HCT116 (cell line): Measurements from ENCODE around the gene RAB29.

Source experiments
- RAD21 ChIP-seq: IDR thresholded peaks from 2 replicates; pipeline ENCODE4 v1.6.1; 2012; ENCODE audit warnings: low read depth, mild to moderate bottlenecking
- TF ChIP-seq, protein P1 (sequence below): IDR thresholded peaks from 2 replicates; pipeline ENCODE4 v1.6.1; 2012; ENCODE audit warnings: low read depth
- TF ChIP-seq, protein P2 (sequence below): IDR thresholded peaks from 2 replicates; pipeline ENCODE4 v1.6.1; 2012
- TF ChIP-seq, protein P3 (sequence below), 3 experiments: fragments of 200-600 bp in 1 of 3; sonication (generic) in 1 of 3; IDR thresholded peaks in 2 of 3; conservative IDR thresholded peaks in 1 of 3; 2 replicates each; pipeline ENCODE4 v1.5.1; 2012 to 2017; ENCODE audit warnings: low read depth in 2 of 3, low read length in 2 of 3, antibody characterized with exemption in 1 of 3, borderline replicate concordance in 1 of 3, control low read depth in 1 of 3, mild to moderate bottlenecking in 1 of 3, mixed read lengths in 1 of 3, mixed run types in 1 of 3, moderate library complexity in 1 of 3; ENCODE audit not compliant: insufficient read depth in 1 of 3

DNA sequence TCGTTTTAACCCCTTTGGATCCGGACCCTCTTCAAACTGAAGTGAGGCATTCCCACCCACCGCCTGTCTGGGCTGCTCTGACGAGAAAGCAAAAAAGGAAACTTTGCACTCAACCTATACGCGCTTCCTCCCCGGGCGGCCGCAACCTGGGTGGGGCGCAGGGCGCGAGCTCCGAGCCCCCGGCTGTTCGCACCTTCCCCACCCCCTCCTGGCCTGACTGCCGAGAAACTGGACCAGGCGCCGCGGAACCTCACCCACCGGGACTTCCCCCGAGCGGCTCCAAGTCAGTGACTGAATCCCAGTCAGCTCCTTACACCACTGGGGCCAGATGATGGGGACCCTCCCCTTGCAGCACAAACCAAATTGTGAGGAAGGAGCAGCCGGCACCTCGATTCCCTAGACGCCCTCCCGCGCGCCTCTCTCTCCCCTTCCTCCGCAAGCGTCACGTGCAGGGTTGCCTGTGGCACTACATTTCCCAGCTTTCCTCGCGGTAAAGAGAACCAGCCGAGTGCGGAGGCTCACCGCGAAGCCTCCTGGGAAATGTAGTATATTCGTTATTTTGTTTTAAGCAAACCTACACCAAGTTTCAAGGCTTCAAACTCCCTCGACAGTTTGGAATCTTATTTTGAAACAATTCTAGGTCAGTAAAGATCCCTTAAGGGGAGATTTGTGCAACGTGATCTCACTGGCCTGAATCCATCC lies at the start of gene RAB29:
- TF ChIP-seq, protein P1, sequence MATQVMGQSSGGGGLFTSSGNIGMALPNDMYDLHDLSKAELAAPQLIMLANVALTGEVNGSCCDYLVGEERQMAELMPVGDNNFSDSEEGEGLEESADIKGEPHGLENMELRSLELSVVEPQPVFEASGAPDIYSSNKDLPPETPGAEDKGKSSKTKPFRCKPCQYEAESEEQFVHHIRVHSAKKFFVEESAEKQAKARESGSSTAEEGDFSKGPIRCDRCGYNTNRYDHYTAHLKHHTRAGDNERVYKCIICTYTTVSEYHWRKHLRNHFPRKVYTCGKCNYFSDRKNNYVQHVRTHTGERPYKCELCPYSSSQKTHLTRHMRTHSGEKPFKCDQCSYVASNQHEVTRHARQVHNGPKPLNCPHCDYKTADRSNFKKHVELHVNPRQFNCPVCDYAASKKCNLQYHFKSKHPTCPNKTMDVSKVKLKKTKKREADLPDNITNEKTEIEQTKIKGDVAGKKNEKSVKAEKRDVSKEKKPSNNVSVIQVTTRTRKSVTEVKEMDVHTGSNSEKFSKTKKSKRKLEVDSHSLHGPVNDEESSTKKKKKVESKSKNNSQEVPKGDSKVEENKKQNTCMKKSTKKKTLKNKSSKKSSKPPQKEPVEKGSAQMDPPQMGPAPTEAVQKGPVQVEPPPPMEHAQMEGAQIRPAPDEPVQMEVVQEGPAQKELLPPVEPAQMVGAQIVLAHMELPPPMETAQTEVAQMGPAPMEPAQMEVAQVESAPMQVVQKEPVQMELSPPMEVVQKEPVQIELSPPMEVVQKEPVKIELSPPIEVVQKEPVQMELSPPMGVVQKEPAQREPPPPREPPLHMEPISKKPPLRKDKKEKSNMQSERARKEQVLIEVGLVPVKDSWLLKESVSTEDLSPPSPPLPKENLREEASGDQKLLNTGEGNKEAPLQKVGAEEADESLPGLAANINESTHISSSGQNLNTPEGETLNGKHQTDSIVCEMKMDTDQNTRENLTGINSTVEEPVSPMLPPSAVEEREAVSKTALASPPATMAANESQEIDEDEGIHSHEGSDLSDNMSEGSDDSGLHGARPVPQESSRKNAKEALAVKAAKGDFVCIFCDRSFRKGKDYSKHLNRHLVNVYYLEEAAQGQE: no peak
- TF ChIP-seq, protein P2, sequence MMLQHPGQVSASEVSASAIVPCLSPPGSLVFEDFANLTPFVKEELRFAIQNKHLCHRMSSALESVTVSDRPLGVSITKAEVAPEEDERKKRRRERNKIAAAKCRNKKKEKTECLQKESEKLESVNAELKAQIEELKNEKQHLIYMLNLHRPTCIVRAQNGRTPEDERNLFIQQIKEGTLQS: no peak
- TF ChIP-seq RAD21: no peak
- TF ChIP-seq, protein P3, sequence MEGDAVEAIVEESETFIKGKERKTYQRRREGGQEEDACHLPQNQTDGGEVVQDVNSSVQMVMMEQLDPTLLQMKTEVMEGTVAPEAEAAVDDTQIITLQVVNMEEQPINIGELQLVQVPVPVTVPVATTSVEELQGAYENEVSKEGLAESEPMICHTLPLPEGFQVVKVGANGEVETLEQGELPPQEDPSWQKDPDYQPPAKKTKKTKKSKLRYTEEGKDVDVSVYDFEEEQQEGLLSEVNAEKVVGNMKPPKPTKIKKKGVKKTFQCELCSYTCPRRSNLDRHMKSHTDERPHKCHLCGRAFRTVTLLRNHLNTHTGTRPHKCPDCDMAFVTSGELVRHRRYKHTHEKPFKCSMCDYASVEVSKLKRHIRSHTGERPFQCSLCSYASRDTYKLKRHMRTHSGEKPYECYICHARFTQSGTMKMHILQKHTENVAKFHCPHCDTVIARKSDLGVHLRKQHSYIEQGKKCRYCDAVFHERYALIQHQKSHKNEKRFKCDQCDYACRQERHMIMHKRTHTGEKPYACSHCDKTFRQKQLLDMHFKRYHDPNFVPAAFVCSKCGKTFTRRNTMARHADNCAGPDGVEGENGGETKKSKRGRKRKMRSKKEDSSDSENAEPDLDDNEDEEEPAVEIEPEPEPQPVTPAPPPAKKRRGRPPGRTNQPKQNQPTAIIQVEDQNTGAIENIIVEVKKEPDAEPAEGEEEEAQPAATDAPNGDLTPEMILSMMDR (IDR thresholded peaks at IDR 0.05 in 2 of 3, conservative IDR thresholded peaks at IDR 0.05 in 1 of 3; ENCODE audit: borderline replicate concordance in 1 of 3, insufficient read depth in 1 of 3, low read depth in 2 of 3, low read length in 2 of 3): no peak
